Retinal pigment epithelial cell (primary cell): Measurements from ENCODE around the gene STK17A.
"Not testable (repeated sequence)": the region's sequence is repeated elsewhere in the genome, so short reads cannot be mapped to it uniquely, and the experiment has no call there.

Source experiments
- DNase-seq: peaks from one replicate; pipeline ENCODE4 v3.0.0-alpha.2; 2010; ENCODE audit warnings: low read depth
- H3K4me3 ChIP-seq: 2 replicates; pipeline ENCODE4 v1.5.1; 2011; ENCODE audit warnings: mild to moderate bottlenecking, low read length, control low read depth, moderate library complexity
- TF ChIP-seq, protein P1 (sequence below): conservative IDR thresholded peaks from 2 replicates; pipeline ENCODE4 v1.5.1; 2011; ENCODE audit warnings: low read depth, low read length, control low read depth, inconsistent platforms

The STK17A gene

DNA sequence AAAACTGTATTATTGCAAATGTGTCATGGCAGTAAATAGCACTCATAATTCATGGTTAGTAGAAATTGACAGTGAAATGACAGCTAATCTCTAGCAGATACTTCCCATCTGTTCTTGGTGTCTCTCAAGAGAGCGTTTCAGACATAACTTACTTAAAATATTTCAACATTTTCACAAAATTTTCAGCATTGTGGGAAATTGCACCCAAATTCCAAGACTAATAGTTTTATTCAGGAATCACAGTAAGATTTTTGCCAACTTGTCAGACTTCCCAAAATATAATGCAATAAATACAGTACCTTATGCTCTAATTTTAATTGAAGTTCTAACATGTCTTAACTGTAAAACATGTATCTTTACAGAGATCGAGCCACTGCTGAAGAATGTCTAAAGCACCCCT is 41.2 kb downstream of the STK17A start:
- TF ChIP-seq, protein P1, sequence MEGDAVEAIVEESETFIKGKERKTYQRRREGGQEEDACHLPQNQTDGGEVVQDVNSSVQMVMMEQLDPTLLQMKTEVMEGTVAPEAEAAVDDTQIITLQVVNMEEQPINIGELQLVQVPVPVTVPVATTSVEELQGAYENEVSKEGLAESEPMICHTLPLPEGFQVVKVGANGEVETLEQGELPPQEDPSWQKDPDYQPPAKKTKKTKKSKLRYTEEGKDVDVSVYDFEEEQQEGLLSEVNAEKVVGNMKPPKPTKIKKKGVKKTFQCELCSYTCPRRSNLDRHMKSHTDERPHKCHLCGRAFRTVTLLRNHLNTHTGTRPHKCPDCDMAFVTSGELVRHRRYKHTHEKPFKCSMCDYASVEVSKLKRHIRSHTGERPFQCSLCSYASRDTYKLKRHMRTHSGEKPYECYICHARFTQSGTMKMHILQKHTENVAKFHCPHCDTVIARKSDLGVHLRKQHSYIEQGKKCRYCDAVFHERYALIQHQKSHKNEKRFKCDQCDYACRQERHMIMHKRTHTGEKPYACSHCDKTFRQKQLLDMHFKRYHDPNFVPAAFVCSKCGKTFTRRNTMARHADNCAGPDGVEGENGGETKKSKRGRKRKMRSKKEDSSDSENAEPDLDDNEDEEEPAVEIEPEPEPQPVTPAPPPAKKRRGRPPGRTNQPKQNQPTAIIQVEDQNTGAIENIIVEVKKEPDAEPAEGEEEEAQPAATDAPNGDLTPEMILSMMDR: no peak
- no peak for DNase-seq
- no peak overlapping the region for H3K4me3 ChIP-seq

DNA sequence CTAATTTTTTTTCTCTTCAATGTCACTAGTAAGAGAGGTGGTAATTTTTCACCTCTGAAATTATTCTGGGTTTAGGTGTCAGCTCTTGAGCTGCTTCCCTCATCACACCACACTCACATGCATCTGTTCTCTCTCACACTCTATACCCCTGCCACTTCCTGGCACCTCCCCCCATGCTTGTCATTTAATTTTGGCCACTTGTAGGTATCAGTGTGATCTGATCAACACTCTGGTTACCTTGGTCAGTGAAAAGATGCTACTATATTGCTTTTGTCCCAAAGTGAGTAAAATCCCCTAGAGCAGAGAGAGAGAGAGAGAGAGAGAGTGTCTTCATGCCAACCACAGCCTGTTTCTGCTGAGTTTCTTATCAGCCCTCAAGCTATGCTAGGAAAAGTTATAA is 42.5 kb downstream of the STK17A start:
- no peak for DNase-seq
- H3K4me3 ChIP-seq: no peak overlapping the region
- TF ChIP-seq, protein P1: no peak

- no peak for DNase-seq
- no peak overlapping the region for H3K4me3 ChIP-seq
- TF ChIP-seq, protein P1: no peak
Observed at GRCh38 chr7:43625980-43626379, 43.1 kb downstream of the STK17A start.

GRCh38 chr7:43626695-43627094 is 43.8 kb downstream of the STK17A start:
- no peak overlapping the region for H3K4me3 ChIP-seq
- DNase-seq: no peak
- TF ChIP-seq, protein P1: no peak

- DNase-seq, H3K4me3 ChIP-seq: not testable (repeated sequence)
Observed at GRCh38 chr7:43627798-43628197, 44.9 kb downstream of the STK17A start.

GRCh38 chr7:43628431-43628830 is 45.5 kb downstream of the STK17A start:
- no peak overlapping the region for H3K4me3 ChIP-seq
- no peak for DNase-seq
- TF ChIP-seq, protein P1: no peak

- TF ChIP-seq, protein P1: no peak
- H3K4me3 ChIP-seq: no peak overlapping the region
- no peak for DNase-seq
Observed at GRCh38 chr7:43629857-43630256, 46.9 kb downstream of the STK17A start.

DNA sequence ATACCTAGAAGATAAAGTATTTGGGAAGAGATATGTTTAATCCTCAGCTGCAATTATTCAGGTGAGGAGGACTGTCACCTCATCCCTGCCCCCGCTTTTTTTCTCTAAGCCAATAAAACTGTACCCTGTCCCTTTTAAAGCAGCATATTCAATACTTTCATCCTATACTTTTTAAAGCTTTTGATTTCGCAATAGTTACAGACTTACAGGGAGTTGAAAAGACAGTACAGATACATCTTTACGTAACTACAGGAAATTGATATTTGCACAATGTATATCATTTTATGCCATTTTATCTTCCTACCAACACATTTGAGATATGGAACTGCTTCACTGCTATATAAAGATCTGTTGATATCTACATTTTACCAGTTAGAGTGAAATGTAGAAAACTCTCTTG is 47.6 kb downstream of the STK17A start:
- no peak overlapping the region for H3K4me3 ChIP-seq
- no peak for DNase-seq
- TF ChIP-seq, protein P1: no peak
